ENCODE data around the gene PPM1H.
"Not testable (repeated sequence)": the region's sequence is repeated elsewhere in the genome, so short reads cannot be mapped to it uniquely, and the experiment has no call there.

Gene PPM1H

DNA sequence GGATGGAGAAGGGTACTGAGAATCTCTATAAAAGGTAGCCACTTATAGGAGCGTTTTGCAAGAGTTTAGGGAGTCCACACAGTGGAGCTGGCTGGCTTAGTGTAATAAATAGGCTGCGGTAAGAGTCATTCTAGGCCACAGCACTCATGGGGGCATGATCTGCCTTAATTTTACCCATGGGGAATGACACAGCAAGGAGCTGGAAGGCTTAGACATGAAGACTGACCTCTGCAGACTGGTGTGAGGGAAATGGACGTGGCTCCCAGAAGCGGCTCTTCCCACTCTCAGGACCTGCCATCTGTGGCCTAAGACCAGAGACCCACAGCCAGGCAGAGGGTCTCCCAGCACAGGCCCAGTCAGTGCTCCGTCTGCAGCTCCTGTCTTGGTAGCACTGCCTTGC, 173.3 kb downstream of the PPM1H start:
- no peak for DNase-seq

- DNase-seq = no peak
These were observed 174.2 kb downstream of the PPM1H start for GRCh38 chr12:62760779-62761178.

DNA sequence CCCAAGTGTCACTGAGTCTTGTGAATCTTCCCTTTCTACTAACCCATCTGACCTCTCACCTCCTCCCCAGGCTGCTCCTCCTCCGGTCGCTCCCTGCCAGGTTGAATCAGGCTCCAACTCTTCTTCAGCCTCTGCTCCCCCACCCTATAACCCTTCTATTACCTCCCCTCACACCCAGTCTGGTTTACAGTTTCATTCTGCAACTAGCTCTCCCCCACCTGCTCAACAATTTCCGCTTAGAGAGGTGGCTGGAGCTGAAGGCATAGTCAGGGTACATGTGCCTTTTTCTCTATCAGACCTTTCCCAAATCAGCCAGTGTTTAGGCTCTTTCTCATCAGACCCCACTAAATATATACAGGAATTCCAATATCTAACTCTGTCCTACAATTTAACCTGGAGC, 174.6 kb downstream of the PPM1H start:
- not testable (repeated sequence) for DNase-seq

DNA sequence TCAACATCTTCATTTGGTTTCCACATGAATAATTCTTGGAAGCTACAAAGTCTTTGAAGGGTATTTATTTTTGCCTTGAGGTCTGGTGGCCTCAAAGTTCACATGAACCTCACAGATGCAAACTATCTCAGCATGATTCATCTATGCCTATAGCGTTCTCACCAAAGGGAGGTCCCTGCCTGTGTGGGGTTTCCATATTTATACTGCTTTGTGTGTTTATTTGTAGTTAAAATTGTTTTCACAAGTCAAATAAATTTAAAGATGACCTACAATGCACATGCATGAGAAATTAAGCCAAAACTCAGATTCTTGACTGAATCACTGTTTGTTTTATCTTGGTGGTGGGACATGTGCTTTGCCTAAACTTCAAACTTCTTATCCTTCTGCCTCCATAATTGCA, 176.7 kb downstream of the PPM1H start:
- DNase-seq = no peak

DNA sequence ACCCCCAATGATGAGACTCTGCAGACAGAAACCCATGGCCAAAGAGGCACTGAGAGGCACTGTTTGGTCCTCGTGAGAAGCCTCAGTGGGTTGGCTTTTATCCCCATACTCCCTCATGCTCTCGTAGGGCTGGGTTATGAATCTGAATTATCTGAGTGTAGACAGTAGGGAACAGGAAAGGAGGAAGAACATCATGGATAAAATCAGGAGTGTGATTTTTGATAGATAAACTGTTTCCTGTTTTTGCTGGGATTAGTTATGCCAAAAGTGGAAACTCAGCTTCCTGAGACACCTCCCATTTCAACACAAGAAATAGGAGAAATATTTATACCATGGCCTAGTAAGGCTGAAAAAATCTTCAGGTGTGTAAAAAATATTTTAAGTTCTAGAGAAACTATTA, 177.9 kb downstream of the PPM1H start:
- no peak for DNase-seq

DNA sequence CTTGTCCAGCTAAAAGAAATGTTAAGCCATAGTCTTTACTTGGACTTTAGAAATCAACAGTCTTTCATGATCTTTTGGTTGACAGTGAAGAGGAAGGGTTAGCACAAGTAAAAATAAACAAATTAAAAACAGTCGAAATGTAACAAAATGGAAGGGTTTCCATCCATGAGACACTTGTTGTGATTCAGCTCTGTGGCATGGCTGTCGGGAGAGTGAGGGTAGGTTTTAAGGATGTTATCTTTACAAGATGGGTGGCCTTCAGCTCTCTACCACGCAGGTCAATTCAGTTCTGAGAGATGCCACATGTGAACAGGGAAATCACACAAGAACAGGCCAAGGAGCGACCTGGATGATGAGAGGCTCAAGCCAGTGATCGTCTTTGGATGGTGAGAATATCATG, 180.2 kb downstream of the PPM1H start:
- no peak for DNase-seq

- DNase-seq = no peak
These were observed 183.2 kb downstream of the PPM1H start for GRCh38 chr12:62751810-62752155.

DNA sequence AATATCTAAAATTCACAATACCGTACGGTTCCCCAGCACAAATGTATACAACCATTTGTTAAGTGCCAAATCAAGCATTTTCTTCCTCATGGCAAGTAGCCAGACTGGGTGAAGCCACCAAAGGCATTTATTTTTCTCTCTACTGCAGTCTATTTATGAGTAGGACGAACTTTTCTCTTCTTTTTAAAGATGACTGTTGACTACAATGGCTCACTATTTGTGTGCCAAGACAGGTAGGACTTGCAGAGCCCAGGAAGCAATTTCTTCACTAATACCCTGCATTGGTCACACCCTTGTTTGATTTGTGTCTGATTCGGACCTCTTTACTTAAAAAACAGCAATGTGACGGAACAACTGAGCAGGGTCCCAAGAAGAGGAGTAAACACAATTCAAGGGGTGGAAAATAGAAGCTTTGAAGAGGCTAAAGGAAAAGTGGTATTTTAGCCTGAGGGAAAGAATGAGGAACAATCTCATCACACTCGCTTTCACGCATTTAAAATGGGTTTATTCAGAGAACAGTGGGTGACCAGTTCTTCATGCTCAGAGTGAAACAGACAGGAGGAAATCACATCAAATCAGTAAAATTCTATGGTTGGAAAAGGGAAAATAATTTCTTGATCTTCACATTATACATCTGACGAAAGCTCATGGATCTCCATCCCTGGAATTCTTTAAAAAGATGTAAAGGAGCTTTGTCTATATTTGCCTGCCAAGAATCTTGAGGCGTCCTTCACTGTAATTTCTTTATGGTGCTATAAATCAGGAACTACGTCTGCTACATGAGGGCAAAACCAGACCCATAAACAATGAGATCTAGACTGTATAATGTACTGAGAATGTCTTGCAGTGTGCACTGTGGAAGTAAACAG, 183.8 kb downstream of the PPM1H start:
- no peak for DNase-seq

- DNase-seq = no peak
These were observed 185.4 kb downstream of the PPM1H start for GRCh38 chr12:62749586-62749985.

DNA sequence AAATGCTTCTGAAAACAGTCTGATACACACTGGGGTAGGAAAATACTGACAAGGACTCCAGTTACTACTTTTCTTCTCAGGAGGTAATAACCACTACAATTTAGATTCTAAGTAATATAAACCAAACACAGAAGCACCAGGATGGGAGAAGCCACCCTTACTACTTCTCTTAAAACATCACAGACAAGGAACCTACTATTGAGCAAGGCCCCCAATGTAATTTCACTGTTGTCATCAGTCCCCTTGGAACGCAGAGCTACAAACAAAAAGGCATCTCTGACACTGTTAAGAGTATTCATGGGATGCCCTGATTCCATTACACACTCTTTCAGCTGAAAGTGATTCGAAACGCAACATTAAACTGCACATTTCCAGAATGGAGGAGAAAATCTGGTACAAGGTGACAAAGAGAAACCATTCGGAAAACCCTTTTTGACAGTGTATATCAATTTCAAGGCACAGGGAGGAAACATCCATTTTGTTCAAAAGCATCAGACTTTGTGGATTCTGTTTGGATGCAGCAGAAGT, 185.9 kb downstream of the PPM1H start:
- DNase-seq = no peak

DNA sequence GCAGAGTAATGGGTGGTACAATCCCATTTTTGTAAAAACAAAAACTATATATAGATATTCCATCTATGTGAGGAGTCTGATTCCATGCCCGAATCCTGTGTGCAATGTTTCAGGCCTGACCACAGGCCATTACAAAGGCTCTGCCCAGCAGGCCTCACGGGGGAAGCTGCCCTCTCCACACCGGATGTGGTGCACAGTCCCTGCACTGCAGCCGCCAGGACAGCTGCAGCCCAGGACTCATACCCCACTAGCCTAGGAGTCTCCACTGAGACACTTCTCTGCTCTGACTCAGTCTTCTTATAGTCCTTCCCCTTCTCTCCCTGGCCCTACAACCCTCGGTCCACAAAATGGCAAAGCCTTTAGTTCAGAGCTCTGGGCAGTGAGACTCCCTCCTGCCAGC, 190.4 kb downstream of the PPM1H start:
- no peak for DNase-seq

DNA sequence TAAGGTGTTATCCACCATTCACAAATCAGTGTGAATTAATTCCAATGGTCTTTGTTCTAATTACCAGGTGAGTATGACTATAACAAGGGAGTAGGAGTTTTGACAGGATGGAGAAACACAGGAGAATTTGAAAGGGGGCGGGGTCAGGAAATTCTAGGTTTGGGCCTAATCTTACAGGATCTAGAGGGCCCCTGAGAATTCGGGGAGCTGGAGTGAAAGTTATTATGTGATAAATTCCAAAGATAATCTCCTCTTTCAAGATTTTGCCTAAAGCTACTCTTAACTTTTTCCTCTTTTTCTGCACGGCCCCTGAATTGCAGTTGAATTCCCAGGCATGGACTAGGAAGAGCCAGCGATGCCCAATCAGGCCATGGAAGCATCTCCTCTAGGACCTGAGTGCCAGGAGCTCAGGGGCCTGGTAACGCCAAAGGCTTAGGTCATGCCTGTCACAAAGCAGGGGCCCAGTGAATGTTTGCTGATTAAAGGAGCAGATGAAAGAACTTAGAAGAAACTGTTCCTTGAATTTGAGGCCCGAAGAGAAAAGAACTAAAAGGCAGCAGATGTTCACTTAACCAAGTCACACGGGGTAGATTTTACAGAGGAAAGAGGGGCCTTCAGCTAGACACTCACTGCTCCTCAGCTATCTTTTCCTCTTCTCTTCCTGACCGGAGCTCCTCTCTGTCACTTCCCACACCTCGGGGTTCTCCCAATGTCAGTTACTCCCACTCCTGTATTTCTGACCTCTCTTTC, 195.5 kb downstream of the PPM1H start:
- DNase-seq = no peak

DNA sequence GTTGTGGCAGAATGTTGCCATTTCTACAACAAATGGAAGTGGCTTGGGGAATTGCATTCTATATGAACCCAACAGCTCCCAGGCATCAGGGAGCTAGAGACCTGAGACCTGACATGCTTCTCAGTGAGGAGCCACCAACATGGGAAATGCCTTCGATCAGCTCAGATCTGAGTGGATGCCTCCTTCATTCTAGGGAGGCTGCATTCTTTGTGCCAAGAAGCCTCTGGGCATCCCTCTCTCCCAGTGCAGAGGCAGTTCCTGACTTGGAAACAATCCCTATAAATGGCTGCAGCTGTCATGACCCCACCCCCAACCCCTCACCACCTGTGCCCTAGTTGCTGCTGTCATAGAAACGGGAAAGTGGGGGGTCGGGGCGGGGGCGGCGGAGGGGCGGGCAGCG, 196.3 kb downstream of the PPM1H start:
- DNase-seq = no peak

- no peak for DNase-seq
These were observed 196.8 kb downstream of the PPM1H start for GRCh38 chr12:62738105-62738504.

GRCh38 chr12:62737615-62738014, 197.3 kb downstream of the PPM1H start:
- DNase-seq = no peak

- DNase-seq = no peak
These were observed 197.8 kb downstream of the PPM1H start for GRCh38 chr12:62737188-62737587.

GRCh38 chr12:62736596-62736995, 198.4 kb downstream of the PPM1H start:
- DNase-seq = no peak

- no peak for DNase-seq
These were observed 202.0 kb downstream of the PPM1H start for GRCh38 chr12:62732861-62733427.

DNA sequence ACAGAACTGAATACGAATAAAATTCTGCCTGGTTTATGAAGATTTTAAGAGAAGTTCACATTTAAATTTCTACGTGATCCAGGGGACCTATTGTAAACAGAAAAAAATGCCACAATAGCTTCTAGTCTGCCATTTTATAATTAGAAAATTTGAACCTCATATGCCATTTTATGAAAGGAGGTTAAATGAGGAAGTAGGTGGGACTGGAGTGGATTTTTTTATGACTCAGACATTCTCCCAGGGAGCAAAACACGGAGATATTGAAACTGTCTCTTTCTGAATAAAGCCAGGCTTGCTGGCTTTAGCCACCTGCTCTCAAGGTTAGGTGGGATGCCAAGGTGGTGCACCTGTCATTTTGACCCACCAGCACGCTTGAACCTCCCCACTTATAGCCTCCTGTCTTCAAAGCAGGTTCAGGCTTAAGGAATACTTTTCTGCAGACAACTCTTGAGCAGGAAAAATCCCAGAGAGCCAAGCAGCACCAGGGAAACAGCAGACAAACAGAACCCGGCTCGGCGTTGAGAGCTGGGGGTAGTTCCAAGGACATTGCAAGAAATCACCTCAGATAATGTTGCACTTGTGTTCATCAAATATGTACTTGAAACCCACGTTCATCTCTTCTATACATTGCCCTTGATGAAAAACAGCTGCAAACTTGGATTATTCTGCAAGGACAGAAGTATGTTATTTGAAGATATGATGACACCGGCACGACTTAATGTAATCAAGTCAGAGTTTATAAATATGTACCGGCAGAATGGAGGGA, 203.7 kb downstream of the PPM1H start:
- no peak for DNase-seq

- DNase-seq = no peak
These were observed 204.3 kb downstream of the PPM1H start for GRCh38 chr12:62730649-62731048.

GRCh38 chr12:62729579-62730544, 205.1 kb downstream of the PPM1H start:
- not testable (repeated sequence) for DNase-seq

DNA sequence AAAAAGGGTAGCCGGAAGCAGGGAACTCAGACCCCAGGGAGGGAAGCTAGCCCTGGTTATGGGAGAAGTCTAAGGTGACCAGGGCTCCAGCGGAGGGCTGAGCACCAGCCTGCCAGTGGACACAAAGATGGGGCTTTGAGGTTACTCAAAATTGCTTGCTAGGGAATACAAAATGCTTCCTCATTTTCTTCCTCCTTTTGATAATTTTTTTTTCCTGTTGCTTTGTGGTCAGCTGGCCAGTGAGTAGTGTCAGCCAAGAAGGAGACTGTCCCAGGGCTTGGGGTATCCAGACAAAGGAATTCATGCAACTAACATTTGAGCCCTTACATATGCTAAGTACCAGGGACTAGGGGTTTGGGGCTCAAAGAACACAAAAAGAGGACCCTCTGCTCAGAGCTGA, 206.2 kb downstream of the PPM1H start:
- no peak for DNase-seq

All from NCI-H1436 treated with DMSO at 0.1 percent for 48 hours (cell line).